Measurements from ENCODE around the gene SPECC1. TPM values are rescaled to one million over a fixed set of nuclear protein-coding genes. Genes with fewer than 3 reads are reported as not detected.

SPECC1 gene
- total and polyA plus RNA-seq, 2 of the 4 experiments (the other 2 are of a cell fraction): 16.9 to 26.2 TPM

DNA sequence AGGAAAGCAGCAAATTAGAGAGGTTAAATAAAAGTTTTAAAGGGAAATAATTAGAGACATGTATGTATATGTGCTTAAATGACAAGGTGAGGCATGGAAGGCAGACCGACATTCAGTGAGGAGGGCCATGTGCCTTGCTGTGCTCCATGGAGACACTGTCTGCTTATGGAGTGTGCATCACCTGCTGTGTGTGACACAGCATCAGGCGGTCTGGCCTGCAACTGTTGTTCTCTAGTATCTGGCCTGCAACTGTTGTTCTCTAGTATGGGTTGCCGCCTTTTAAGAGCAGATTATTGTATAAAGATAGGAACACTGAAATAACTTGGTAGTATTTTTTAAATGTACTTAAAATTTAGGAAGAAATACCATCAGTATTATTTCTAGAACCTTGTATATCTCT lies 233.1 kb downstream of the SPECC1 start:
- H3K27me3 ChIP-seq (ENCODE audit: control insufficient read depth, insufficient read depth, low read length): no peaks in the 10 kb centered on the region
- H3K4ac ChIP-seq (ENCODE audit: low read depth, low read length): no peak overlapping the region
- ChIA-PET POLR2A (ENCODE audit: unreplicated experiment) (no interaction called here), CTCF (no interaction called here)
- dilution Hi-C loops (cut with HindIII; ENCODE audit: low sequenced_read_pairs, unreplicated experiment) (no loop called here), in situ Hi-C loops (cut with MboI; ENCODE audit: low sequenced_read_pairs) (no loop called here), intact Hi-C loops (cut with micrococcal nuclease) (no loop called here)
- no peak overlapping the region for H3K14ac ChIP-seq (replicated peaks; ENCODE audit: low read depth, low read length)
- WGBS, 2 experiments (ENCODE audit: extremely low coverage in 2 of 2, insufficient read length in 1 of 2): no CpG with 5 or more reads among the region's 3 CpGs
- no peak overlapping the region for H4K5ac ChIP-seq (ENCODE audit: low read depth, low read length)
- ATAC-seq (ENCODE audit: low read depth) (no peak), DNase-seq (no peak)
- no peak for TF ChIP-seq RAD21 (IDR thresholded peaks at IDR 0.05; ENCODE audit: low read length)
- no peak for TF ChIP-seq CEBPB (IDR thresholded peaks at IDR 0.05; ENCODE audit: low read depth, low read length)
- TF ChIP-seq, protein P1, sequence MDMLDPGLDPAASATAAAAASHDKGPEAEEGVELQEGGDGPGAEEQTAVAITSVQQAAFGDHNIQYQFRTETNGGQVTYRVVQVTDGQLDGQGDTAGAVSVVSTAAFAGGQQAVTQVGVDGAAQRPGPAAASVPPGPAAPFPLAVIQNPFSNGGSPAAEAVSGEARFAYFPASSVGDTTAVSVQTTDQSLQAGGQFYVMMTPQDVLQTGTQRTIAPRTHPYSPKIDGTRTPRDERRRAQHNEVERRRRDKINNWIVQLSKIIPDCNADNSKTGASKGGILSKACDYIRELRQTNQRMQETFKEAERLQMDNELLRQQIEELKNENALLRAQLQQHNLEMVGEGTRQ (IDR thresholded peaks at IDR 0.05; ENCODE audit: low read depth, low read length): no peak
- TF ChIP-seq SMC3 (IDR thresholded peaks at IDR 0.05; ENCODE audit: low read depth, low read length): no peak
- no peak for TF ChIP-seq ELK1 (IDR thresholded peaks at IDR 0.05; ENCODE audit: borderline replicate concordance, low read depth, low read length)
- no peak for TF ChIP-seq MAZ (IDR thresholded peaks at IDR 0.05; ENCODE audit: borderline replicate concordance, low read depth, low read length)
- TF ChIP-seq POLR2A (IDR thresholded peaks at IDR 0.05; ENCODE audit: low read depth, low read length): no peak
- TF ChIP-seq MAFK (IDR thresholded peaks at IDR 0.05; ENCODE audit: low read depth, low read length): no peak
- no peak for TF ChIP-seq FOS (IDR thresholded peaks at IDR 0.05; ENCODE audit: low read depth, low read length)
- TF ChIP-seq CHD1 (IDR thresholded peaks at IDR 0.05; ENCODE audit: low read depth, low read length): no peak
- TF ChIP-seq NFE2L2 (IDR thresholded peaks at IDR 0.05; ENCODE audit: low read depth, low read length): no peak
- no peak for TF ChIP-seq RFX5 (IDR thresholded peaks at IDR 0.05; ENCODE audit: low read depth, low read length)
- no TSS peak for BruUV-seq (replicated peaks)
- H3K9me1 ChIP-seq (ENCODE audit: insufficient read depth, low read length): peaks cover 7% of the 10 kb centered on the region; the same call in 1 of the 2 replicates
- H3K9ac ChIP-seq (ENCODE audit: low read depth, low read length): no peak overlapping the region
- no peak overlapping the region for H2AK5ac ChIP-seq (ENCODE audit: low read depth, low read length)
- no peak overlapping the region for H2BK5ac ChIP-seq (ENCODE audit: low read depth, low read length, poor library complexity, severe bottlenecking)
- no peak overlapping the region for H2BK120ac ChIP-seq (ENCODE audit: low read depth, low read length)
- H3K23ac ChIP-seq (ENCODE audit: low read depth, low read length): no peak overlapping the region
- H2BK15ac ChIP-seq (ENCODE audit: low read depth, low read length): no peak overlapping the region
- H4K91ac ChIP-seq (ENCODE audit: insufficient read depth, low read depth, low read length): no peak overlapping the region
- peaks cover 0 to 4% of the 10 kb centered on the region in 2 experiments; a peak in 1 of 4 replicates for H3K79me1 ChIP-seq (ENCODE audit: low read depth in 1 of 2, low read length in 2 of 2)
- H2AFZ ChIP-seq (replicated peaks; ENCODE audit: low read length, poor library complexity): no peak overlapping the region
- no peak overlapping the region for H3K4me2 ChIP-seq (ENCODE audit: low read depth, low read length)
- H2BK20ac ChIP-seq (ENCODE audit: low read depth, low read length): no peak overlapping the region
- H2AK9ac ChIP-seq (replicated peaks; ENCODE audit: low read depth, low read length, poor library complexity): no peak overlapping the region
- no peaks in the 10 kb centered on the region for H3K4me1 ChIP-seq (ENCODE audit: control insufficient read depth, insufficient read depth, low read length)
- H3K36me3 ChIP-seq (ENCODE audit: control insufficient read depth, insufficient read depth, low read length): peaks cover 10% of the 10 kb centered on the region
- no peaks in the 10 kb centered on the region for H4K20me1 ChIP-seq (ENCODE audit: insufficient read depth, low read length)
- H3K9me3 ChIP-seq (ENCODE audit: control insufficient read depth, insufficient read depth, low read length): no peaks in the 10 kb centered on the region
- H3K27ac ChIP-seq (ENCODE audit: insufficient read depth, low read length): no peak overlapping the region
- no peak overlapping the region for H3K56ac ChIP-seq (ENCODE audit: extremely low read depth, insufficient read depth, low read length)
- H3K4me3 ChIP-seq (ENCODE audit: insufficient read depth, low read depth, low read length): no peak overlapping the region
- no peak overlapping the region for H3K18ac ChIP-seq (ENCODE audit: low read depth, low read length)
- no peak overlapping the region for H4K8ac ChIP-seq (ENCODE audit: low read depth in 2 of 2, low read length in 2 of 2)

All from IMR-90 (cell line).